HG03469 (cell line): ENCODE measurements around the gene LRBA.

Source experiments
- ATAC-seq: cut with Tn5 transposase; IDR thresholded peaks from one replicate; pipeline ENCODE4 v1.9.1; 2021; ENCODE audit warnings: mild to moderate bottlenecking, moderate library complexity, moderate number of reproducible peaks; ENCODE audit not compliant: unreplicated experiment

The LRBA gene

DNA sequence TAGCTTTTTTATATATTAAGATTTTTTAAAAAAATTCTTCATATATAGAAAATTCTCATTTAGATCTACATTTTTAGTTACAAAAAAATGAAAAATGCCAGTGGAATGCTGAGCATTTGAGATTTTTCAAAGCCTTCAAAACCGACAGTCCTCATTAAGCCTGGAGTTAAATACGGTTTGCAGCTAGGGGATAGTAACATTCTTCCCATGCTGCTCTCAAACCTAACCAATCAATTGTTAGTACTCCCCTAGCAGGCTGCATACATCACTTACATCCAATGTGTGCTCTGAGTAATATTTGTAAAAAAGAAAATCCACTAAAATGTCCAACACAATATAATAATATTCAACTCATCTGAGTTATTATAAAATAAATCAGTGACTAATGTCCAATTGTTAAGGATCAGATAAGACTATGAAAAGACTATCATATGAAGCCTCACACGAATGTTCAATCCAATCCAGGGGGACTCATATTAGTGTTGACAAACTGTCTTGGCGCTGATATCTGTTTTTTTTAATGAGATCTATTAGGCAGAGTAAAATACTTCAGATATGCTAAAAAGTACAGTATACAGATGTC lies 660.8 kb downstream of the LRBA start:
- no peak for ATAC-seq

DNA sequence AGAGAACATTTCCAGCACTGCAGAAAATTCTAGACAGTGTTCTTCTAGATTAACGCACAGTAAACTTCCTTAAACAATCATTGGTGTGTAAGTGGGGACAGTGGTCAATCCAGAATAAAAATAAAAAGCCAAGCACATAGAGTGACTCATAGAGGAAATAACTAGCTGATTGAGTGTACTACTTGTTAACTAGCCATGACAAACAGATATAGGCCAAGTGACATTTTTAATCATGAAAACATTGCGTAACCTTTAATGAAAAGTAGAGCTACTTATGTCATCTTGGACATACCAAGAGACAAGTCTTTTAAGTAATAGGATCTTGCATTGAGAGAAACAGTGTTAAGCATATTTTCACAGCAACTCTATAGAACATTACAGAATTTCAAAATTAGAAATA lies 667.0 kb downstream of the LRBA start:
- ATAC-seq, result no peak

DNA sequence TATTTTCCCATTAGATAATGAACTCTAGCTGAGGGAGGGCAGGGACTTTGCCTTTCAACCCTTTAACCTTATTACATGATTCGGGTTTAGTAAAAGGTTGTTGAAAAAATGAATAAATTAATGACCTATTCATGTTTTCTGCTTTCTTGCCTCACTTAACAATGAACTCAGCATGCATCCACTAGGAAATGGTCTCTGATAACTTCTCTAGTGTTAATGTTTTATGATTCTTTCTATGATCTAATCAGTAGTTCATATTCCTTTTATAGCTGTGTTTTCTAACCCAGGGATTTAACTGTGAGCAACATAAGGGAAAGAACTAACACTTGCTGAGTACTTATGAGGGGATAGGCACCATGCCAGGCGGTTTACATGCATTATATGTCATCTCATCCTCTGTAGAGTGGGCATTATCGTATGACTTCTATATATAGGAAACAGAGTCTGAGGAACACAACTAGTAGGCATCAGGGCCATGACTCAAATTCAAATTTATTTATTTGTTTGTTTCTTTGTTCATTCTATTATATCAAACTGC lies 669.8 kb downstream of the LRBA start:
- ATAC-seq, result no peak

DNA sequence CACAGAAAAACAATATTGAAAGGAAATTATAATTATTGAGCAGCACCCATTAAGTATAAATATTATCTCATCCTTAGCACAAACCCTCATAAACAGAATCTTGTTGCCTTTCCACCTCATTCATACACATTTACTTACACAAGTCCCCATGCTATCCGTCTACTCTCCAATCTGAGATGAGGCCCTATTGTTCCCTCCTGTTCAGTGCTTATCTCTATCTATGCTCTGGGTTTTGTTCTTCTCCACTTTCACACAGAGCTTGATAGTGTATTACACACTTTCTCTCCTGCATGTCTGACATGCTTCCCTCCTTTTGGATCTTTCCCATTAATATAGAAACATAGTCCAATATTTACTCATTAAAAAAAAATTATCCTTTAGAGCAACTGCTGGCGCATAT lies 671.3 kb downstream of the LRBA start:
- no peak for ATAC-seq

DNA sequence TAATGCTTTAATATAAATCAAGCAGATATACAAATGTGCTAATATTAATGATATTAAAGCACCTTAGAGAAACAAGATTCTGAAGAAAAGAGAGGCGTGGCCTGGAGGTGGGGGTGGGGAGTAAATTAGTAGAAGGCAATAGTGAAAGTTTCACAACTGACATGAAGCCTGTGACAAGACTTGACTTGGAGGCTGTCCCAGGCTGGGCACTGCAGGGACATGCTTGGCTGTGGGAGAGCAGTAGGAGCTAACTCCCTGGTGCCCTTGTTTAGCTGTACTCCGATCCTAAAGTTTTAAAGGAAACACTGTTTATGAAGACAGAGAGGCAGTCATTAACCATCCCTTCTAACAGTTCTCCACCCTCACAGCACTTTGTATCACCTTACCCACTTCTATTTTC lies 672.1 kb downstream of the LRBA start:
- no peak for ATAC-seq

DNA sequence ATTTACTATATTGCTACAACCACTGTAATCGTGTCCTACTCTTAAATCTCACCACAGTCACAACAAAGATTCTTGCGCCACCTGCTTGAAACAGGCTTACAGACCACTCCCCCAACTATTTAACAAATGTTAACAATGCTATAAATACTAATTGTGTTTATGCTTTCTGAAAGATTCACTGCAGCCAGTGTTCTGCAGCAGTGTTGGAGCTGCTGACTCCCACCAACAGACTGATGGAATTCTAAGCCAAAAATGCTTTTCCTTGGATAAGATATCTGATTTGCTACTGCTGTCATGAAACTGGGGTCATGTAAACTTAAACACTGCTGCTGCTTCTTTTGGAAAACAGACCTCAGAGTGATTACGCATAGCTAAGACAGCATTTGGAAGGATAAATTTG lies 677.4 kb downstream of the LRBA start:
- ATAC-seq, result no peak

DNA sequence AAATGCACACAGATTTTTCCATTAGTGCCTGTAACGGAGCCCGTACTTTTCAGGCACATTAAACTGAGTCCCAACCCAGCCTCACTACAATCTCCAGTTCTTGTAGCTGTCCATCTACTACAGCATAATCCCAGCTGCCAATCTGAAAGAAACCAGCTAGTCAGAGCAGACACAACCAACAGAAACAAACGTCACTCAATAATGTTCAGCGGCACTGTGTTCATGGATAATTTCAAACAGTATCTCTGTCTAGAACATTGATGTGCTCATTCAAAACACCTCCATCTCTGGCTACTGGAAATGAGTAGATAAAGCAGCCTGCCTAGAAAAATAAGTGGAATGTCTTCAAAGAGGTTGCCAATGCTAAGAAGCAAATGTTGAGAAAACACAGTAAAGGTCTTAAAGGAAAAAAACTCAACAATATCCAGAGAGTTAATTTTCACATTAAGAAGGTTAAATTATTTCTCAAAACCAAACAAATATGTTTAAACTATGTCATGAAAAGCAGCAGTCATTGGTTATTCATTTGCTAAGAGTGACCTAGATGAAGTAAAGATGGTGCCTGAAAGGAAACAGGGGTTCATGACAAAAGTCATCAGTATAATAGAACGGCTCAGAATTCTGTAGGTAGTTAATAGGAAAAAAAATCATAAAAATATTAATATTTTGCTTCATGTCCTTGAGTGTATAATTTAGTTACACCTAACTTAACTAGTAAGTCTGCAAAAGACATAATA lies 678.2 kb downstream of the LRBA start:
- no peak for ATAC-seq

DNA sequence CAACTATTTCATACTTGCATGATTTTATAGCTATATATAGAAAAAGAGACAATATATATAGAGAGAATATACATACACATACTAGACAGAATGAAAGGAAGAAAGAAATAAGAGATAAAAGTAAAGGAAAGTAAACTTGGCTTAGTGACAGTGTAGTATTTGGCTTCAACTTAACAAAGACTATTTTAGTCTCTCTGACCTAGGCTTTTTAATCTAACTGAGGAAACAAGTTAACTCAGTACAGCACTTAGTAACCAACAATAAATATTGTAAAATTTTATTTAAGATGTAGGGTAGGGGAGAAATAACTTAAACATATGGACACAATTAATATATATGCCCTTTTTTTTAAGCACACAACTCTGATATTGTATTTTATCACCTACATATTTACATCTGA lies 682.1 kb downstream of the LRBA start:
- ATAC-seq, result no peak

DNA sequence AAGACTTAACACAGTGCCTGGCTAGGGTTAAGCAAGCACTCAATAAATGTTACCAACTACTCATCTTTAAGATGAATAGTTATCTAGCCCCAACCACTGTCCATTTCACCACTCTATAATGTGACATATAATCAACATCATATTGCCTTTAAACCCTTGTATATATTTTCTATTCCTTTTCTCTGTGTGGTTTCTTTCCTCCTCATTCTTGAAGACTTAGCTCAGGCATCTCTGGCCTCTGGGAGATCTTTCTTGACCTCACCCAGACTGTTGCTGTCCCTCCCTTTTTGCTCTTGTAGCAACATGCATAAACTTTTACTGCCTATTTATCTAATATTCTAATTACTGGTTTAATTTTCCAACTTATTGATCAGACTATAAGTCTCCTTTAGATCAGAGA lies 683.0 kb downstream of the LRBA start:
- no peak for ATAC-seq

DNA sequence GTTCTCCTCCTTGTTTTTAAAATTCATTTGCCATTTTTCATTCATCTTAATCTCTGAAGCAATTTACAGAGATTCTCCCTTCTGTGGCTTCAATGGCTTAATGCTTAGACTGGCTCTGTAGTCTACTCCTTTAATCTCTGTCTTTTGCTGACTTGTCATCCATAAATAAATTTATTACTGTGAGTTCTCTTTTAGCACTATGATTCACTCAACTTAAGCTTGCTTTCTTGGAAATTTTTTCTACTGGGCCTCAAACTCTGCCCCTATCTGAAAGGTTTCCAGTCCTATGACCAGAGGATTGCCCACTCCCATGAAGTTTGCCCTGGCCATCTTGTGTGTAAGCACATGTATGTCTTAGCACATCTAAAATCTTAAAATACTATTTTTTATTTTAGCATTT lies 685.7 kb downstream of the LRBA start:
- no peak for ATAC-seq

DNA sequence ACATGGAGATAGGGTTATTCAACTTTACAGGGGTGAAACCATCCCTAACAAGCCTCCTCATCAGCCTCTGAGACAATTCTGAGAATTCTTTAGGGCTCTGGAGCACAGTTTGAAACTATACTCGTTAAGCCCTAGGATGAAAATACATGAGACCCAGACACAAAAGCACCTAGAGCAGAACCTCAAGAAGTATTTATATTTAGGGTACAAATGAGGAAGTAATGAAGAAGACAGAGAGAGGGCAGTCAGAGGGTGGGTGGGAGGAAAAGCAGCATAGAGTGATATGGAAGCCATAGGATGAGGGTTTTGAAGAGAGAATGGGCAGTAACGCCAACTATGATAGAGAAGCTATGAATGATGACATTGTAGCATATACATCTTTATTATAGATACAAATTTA lies 686.6 kb downstream of the LRBA start:
- no peak for ATAC-seq

DNA sequence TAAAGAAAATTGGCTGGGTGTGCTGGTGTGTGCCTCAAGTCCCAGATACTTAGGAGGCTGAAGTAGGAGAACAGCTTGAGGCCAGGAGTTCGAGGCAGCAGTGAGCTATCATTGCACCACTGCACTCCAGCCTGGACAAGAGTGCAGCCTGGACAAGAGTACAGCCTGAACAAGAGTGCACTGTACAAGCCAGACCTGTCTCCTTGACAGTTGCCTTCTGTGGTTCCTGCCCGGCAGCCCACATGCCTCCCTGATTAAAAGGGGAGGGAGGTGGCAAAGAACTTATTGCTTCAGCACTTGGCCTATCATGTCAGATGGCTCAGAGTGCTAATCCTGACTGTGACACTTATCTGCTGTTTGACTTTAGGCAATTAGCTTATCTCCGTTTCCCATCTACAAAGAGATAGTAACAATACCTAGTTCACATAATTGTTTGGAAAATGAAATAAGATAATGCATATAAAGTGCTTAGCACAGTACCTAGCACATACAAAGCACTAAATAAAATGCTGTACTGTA lies 687.8 kb downstream of the LRBA start:
- ATAC-seq, result no peak

DNA sequence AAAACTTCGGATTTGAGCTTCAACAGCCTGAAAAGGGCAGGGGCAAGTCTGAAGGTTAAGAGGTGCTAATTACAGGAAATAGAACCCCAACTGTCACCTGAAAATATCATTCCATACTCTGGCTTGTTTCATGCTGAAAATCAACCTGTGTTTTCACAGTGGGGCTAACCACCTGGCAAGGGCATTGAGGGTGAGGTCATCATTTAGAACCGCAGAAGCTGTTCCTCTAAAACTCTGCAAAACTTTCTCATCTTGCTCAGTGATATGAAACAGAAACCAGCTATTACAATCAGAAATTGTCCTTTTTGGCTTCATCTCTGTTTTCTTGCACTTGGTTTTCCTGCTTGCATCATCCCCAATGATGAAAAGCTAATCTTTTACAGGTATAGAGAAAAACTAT lies 689.2 kb downstream of the LRBA start:
- no peak for ATAC-seq

DNA sequence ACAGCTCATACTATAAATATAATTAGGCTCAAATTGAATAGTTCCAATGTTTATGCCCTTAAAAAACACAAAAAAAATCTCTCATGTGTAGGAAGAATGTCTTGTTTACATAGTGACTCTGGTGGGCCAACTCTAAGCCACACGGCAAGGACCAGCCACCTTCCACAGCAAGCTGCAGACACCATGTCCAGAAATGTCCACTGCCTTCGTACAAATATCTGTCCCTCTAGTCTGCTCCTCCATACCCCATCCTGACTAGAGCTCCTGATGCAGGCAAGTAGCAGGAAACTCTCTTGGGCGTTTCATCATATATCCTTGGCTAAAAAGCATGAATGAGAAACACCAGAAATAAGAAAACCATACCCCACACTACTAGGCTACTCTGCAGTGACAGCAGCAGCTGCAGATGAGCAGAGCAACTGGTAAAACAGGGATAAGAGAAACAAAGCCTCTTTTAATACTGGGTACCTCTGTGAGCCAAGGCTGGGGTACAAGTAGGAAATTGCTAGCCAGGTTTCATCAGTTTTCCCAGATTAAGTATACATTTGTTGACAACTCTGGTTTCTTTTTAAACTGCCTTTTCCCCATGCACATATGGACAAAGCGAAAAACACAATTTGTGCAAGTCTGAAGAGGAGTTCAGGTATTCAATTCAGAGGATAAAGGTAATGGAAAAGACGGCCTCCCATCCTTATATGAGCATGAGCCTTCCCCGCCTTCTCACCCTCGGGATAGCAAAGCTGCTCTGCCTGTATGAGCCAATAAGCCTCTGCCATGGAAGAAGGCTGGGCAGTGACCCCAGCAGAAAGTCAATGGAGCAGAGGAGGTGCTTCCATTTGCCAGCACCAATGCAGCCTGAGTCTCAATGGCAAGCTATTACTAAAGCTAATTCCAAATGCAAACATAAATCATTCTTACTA lies 691.4 kb downstream of the LRBA start:
- ATAC-seq, result no peak

DNA sequence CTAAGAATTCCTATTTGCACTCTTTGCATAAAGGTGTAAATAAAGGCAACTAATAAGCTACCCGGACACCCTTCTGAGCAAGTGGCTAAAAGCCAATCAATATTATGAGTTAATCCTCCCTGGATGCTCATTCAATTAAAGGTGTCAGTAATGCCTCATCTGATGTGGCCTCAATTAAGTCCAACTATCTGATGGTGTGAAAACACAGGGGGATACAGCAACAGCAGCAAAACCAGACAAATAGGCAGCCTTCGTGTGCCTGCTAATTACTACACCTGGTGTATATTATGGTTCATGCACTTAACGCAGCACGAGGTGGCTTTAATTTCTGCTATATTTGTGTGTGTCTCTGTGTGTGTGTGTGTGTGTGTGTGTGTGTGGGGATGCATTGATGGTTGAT lies 692.4 kb downstream of the LRBA start:
- no peak for ATAC-seq

DNA sequence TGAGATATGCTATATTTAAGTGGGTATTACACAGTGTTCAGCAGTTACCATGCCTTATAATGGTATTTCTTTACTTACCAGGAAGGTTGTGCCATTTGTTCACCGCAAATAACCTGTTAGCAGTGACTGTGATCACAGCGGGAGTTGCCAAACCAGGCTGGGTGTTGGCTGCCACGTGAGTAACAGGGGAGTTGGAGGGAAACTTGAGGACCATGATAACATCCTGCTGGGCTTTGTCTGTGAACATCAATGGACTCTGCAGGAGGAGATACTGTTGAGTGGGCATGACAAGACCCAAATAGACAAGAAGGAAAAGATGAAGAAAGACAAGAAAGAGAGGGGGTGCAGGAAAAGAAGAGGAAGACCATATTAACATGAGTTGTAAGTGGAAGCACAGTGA lies 694.0 kb downstream of the LRBA start:
- no peak for ATAC-seq

DNA sequence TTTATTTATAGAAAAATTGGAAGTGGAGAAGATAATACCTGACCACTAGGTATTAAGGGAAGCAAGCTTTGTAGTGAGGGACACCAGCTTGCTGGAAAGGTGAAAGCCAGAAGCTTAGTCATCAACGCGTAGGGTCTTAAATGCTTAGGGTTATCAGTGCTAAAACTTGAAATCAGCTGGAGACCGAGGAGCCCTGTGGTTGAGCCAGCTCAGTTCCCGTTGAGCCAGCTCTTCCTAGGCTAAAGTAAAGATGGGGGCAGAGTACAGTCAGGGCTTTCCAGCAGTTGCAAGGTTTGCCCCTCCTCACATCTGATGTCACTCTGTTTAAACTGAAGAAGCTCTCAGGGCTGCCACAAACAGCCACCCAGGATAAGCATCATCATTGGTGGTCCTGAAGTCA lies 696.1 kb downstream of the LRBA start:
- no peak for ATAC-seq

DNA sequence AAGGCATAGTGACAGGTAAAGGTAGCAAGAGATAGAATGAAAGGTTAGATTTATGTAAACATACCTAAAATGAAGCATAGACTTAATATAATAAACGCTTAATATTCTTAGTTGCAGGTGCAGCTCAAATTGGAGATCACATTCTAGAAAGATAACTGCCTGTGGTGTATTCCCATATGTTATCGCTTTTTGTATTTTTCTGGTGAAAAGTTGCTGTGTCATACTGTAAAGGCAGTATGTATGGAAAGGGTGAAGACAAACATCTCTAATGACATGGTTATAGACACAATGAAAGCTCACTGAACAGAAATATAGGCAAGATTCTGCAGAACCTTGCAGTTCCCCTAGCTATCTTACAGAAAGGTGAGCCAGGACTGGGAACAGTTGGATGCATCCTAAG lies 696.6 kb downstream of the LRBA start:
- no peak for ATAC-seq

DNA sequence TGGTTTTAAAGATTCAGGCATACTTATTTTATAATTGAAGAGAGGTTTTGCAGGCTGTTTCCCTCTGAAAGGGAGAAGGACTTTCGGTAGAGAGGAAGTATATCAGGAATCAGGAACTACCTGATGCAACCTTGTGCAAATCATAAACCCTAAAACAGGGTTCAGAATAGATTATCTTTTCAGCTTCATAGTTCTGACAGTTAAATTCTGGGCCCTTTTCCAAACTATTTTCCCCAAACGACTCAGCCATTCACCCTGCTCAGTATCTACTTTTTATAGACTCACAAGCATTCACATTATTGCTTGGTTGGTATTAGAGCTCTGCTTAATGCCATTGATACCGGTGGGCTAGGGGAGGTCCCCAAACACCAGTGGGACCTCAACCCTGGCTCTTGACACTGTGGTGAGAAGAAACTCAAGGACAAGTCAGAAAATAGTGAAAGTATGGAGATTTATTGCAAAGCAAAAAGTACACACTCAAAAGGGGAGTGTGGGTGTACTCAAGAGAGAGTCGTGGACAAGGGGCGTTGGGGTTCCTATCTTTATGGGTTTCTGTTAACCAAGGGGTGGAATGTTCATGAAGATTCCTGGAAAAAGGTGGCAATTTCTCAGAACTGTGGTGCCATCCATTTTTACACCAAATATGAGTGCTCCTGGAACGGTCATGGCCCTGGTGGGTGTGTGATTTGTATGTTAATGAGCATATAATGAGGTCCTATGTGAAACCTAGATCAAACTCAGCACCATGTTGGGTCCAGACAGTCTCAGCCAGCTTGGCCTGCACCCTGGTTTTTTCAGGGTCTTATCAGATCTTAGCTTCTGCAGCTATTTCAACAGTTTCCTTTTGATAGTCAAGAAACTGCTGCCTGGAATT lies 698.5 kb downstream of the LRBA start:
- no peak for ATAC-seq

DNA sequence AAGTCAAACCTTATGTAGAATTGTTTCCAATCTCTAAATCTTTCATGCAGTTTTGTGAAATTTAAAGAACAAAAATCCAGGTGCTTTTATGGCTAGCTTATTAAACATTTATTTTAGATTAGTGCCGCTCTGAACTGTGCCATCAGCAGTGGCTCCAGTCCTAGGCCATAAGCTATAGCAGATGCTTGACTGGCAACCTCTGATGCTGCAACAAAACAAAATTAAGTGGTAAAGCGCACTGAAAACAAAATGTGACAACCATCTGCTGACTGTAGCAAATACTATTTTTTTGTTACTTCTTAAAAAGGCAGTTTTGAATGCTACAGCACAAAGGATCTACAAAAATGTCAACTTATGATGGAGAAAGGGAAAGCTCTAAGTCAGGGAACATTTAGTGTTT lies 699.4 kb downstream of the LRBA start:
- ATAC-seq, result no peak
